ENCODE data around the gene SSC5D.

DNA sequence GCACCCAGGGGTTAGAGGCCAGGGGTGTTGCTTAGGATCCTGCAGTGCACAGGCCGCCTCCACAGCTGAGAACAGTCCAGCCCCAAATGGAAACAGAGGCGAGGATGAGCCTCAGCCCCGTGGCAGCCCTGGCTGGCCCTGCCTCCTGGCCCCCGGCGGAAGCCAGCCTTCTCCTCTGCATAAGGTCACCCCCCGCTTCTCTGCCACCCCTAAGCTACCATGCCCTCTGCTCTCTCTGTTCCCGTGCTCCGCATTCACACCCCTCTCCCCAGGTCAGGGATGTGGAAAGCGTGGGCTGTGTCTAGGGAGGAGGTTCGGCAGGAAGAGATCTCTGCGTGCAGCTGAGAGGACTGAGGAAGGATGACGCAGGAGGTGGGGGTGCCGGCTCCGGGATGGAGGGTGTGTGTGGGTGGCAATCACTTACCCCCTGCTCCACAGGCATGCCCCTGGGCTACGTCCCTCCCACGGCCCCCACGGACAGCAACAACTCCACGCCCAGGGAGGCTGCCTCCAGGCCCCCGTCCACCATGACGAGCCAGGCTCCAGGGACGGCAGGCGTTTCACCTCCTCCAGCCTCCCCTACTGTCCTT lies 6.0 kb downstream of the SSC5D start:
- TF ChIP-seq ZNF274 (IDR thresholded peaks at IDR 0.05; ENCODE audit: low read depth, low read length) (no peak), YY1 (IDR thresholded peaks at IDR 0.05; ENCODE audit: insufficient read depth, insufficient read length) (no peak), SUZ12 (IDR thresholded peaks at IDR 0.05; ENCODE audit: extremely low read depth, insufficient read depth, insufficient read length) (no peak)

Measured in NT2/D1 (cell line).